NCI-H2171 (cell line): ENCODE results near the gene TMEM218.

Experiments used
- DNase-seq: peaks from one replicate; lab custom pipeline; 2025; lab: John Stamatoyannopoulos, UW

The TMEM218 gene

DNA sequence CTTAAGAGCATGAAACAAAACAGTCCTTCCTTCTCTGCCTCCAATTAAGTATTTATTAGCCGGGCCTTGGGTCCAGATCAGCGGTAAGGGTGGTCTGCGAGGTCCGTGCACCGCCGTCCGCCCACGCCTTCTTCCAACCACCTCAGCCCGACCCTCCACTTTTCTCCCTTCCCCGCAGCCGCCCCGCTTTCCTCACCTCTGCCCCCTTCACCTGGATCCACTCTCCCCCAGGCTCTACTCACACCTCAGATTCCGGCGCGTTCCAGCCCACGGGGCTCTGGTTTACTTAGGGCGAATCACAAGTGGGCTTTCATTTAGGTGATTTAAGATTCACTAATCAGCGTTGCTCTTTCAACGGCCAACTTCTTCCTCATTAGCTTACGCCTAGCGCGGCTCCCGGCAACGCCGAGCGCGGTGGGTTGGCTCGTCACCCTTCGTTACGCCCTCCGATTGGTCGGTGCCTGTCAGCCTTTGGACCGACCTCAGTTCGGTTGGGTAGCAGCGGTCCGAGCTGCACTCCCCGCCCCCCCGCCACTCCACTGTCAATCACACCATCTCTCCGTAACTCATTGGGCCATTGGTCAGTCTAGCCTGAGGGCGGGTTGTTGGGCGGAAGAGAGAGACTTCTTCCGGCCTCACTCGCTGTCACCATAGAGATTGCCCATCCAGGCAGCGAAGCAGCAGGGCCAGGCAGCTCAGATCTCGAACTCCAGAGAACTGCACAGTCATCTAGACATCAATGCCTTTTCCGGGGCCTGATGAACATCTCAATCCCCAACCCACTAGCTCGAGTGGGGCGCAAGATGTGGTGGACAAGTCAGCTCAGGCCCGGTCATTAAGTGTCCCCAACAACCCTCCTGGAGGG lies at the start of gene TMEM218:
TSS of gene TMEM218 (minus strand) at position 284 of the 865 bp plus-strand sequence. CDS start 9,385 bp downstream, outside the sequence.
- peak; percentile 84 for DNase-seq

DNA sequence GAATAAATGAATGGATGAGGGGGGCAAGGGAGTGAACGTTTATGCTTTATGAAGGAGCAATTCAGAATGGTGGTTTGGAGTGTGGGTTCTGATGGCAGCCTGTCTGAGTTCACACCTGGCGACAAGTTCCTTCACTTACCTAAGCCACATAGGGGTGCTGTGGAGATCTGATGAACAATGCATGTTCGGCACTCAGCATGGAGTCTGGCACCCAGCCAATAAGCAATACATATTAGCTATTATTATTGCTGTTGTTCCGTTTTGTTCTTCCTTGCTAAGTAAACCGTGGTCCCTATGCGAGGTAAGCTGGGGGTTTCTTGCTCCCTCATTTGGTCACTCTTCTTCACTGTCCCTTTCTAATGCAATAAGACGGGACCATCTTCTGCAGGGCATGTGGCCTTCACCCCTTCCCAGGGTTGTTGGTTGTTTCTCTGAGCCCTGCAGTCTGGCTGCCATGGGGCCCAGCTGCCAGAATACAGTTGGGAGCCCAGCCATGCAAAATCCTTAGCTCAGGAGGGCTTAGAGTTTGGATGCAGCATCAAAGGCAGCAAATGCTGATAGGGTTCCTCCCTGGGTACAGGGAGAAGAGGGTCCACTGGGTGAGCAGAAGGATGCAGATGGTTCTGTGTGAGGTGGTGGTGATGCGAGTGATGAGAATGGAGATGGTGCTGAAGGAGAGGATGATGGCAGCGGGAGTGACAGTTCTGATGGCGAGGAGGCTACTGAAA lies 46.7 kb upstream of the TMEM218 start:
- DNase-seq = no peak

DNA sequence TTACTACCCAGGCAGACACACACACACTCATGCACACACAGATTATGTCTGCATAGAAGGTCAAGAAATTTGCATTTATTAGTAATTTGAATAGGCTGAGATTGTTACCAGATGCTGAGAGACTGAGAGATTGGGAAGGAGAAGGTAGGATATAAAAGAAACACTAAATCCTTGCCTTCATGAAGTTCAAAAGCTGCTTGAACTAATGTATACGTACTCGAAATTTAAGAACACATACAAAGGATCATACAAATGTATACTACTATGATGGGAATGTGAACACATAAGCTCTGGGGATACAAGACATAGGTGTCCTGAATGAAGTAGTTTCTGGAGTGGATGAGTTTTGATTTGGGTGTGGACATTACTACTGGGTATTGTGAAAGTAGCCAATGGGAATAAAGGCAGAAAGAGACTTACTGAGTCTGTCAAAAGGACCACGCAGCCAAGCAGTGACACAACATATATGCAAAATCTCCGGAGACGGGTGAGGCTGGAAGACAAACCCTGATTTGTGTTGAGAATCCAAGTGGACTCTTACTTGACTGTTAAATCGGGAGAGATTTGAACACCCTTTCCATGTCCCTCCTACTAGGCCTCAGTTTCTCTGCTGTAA lies 45.8 kb upstream of the TMEM218 start:
- no peak for DNase-seq

GRCh38 chr11:125156346-125157117 lies 45.1 kb upstream of the TMEM218 start:
- no peak for DNase-seq

DNA sequence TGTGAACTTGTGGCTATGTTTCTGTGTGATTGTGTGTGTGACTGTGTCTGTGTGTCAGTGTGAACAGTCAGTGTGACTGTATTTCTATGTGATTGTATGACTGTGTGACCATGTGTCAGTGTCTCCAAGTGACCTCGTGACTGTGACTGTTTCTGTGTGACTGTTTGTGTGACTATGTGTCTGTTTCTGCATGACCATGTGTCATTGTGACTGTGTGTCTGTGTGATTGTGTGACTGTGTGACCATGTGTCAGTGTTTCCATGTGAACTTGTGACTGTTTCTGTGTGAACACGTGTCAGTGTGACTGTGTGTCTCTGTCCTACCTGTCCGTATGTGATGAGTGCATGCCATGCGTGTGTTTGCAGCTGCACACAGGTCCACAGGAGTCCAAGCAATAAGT lies 44.3 kb upstream of the TMEM218 start:
- DNase-seq = no peak

DNA sequence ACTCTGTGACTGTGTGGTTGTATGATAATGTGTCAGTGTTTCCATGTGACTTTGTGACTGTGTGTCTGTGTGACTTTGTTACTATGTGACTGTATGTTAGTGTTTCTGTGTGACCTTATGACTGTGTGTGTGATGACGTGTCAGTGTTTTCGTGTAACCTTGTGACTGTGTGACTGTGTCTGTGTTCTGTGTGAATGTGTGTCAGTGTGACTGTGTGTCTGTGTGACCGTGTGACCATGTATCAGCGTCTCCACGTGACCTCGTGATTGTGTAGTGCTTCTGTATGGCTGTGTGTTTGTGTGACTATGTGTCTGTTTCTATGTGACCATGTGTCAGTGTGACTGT lies 43.6 kb upstream of the TMEM218 start:
- no peak for DNase-seq

DNA sequence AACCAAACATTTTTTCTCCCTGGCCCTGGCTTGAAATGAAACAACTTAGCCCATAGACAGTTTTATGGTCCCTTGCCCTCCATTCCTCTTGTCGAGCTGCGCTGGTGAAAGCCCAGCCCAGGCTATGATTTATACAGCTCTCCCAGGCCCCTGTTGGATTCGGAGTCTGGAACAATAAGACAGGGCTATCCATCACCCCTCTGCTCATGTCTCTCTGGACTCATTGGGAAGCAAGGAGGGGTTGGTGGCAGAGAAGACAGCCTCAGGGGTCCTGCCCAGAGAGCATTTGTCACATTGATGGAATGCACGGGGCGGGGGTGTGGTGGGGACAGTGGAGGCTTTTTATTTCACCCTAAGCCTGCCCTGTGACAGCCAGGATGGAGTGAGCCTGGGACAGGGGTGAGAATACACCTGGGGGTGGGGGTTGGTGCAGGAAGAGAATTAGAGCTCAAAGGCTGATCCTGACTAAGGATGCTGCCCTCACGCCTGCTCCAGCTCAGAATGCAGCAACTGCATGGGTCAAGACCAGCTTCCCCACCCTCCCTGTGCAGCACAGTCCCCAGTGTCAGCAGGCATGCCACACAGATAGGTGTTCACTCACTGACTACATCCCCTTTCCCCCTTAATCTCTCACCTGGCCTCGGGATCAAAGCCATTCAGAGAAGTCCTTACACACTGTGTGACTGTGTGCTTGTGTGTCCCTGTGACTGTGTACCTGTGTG lies 43.1 kb upstream of the TMEM218 start:
- DNase-seq = no peak

DNA sequence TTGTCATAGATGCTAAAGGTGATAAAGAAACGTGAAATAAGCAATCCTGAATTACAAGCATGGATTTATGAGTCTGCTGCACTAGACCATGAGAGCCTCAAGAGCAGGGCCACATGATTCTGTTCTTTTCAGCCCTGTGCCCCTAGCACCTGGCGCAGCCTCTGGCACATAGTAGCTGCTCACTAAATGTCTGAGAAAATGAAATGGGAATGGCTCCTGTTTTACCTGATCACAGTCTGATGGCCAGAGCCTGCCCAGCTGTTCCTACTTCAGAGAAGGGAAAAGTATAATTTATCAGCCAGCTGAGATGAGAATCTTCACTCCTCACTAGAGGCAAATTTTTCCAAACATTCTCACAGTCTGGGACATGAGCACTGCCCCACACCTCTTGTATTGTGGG lies 42.4 kb upstream of the TMEM218 start:
- DNase-seq = no peak

GRCh38 chr11:125148743-125149142 lies 37.3 kb upstream of the TMEM218 start:
- DNase-seq = no peak

DNA sequence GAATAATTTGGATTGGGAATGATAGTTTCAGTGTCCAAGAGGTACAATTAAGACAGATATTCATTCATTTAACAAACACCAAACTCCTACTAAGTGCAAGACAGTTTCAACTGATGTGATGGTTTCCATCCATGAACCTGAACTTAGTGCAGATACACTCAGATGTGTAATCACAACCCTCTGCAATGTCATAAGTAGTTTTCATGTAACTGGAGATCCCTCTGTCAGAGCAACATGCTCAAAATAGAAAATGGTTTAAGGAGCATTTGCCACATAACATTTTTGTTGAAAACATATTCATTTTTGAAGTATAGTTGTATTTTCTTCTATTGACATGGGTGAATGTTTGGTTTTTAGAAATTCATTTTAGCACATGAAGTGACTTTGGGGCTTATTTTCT lies 36.6 kb upstream of the TMEM218 start:
- no peak for DNase-seq

GRCh38 chr11:125147280-125147679 lies 35.9 kb upstream of the TMEM218 start:
- no peak for DNase-seq

GRCh38 chr11:125146232-125146631 lies 34.8 kb upstream of the TMEM218 start:
- DNase-seq = no peak

GRCh38 chr11:125141686-125142535 lies 30.5 kb upstream of the TMEM218 start:
- no peak for DNase-seq

DNA sequence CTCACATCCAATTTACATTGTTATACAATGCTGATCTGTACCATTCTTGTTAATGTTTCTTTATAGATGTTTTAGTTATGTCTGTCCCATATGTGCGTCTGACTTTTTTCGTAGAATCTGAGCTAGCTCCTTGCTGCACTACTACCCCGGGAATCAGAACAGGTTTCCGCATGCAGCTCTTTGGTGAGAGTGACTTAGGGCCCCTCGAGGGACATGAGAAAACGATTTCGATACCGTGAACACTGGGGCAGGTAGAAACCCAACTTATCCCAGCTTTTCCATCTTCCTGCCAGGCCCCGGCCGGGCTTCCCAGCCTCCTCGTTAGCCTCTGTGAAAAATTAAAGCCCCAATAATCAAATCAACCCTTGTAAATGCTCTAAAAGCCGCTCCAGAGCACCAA lies 29.8 kb upstream of the TMEM218 start:
- no peak for DNase-seq

DNA sequence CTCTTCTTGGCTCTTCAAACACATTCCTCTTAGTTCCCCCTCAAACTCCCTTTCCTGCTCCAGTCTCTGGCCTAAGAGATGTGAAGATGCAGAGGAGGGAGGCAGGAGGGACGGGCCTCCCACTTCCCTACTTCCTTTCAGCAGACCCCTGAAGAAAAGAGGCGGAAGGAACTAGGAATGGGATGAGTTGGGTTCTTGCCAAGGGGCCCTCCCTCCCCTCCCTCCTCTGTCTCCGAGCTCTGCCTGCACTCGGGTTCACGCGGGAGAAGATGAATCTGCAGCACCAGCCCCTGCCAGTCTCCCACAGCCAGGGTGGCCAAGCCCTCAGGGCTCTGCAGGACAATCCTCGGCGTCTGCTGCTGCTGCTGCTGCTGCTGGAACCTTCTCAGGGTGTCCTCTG lies 28.8 kb upstream of the TMEM218 start:
- DNase-seq = no peak

- no peak for DNase-seq
Measured at GRCh38 chr11:125139778-125140177, 28.4 kb upstream of the TMEM218 start.

DNA sequence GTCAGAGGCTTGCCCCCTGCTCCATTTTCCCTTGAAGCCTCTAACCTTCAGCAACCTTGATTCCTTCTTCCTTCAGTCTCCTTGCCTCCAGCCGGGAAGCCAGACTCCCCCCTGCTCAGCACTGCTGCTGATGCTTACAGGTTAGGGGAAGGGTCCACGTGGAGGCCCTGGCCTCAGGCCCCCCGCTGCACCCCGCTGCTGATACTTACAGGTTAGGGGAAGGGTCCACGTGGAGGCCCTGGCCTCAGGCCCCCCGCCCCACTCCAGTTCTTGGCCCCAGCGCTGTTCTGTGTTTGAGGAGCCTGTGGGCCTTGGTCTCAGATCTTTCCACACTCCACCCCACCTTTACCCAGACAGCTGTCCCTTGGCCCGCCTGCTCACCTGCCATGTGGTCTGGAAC lies 27.5 kb upstream of the TMEM218 start:
- DNase-seq = no peak

GRCh38 chr11:125136001-125136400 lies 24.6 kb upstream of the TMEM218 start:
- no peak for DNase-seq

- no peak for DNase-seq
Measured at GRCh38 chr11:125132596-125132995, 21.2 kb upstream of the TMEM218 start.

GRCh38 chr11:125132071-125132470 lies 20.6 kb upstream of the TMEM218 start:
- DNase-seq = no peak
